ENCODE measurements around the gene MRPL48. TPM values are rescaled to one million over a fixed set of nuclear protein-coding genes. Genes with fewer than 3 reads are reported as not detected.
"Not testable (repeated sequence)": the region's sequence is repeated elsewhere in the genome, so short reads cannot be mapped to it uniquely, and the experiment has no call there.

Gene MRPL48
- total and polyA plus RNA-seq, 12 donors, result 13.6 to 75.3 (median 32.0) TPM

- Histone ChIP-seq H3K27ac (no peak overlapping the region), H3K4me3 (no peak overlapping the region), H3K4me1 (replicated peaks in 1 of 2) (peaks cover 14 to 29% of the 10 kb centered on the region in 2 donors), H3K27me3 (no peaks in the 10 kb centered on the region), H3K9me3 (replicated peaks in 1 of 3) (no peaks in the 10 kb centered on the region), H3K36me3 (replicated peaks in 1 of 2) (no peaks in the 10 kb centered on the region)
- intact Hi-C loops (cut with DNase I), result no loop called here
- no peak for DNase-seq
- TF ChIP-seq POLR2A (IDR thresholded peaks at IDR 0.05) (no peak), CTCF (IDR thresholded peaks at IDR 0.05) (no peak)
- 50 to 84% (median 73%) methylated on average over 1 of the region's 1 CpG for WGBS, 4 donors
Observed at GRCh38 chr11:73878771-73879170, 91.1 kb downstream of the MRPL48 start.

GRCh38 chr11:73880449-73880848 is 92.8 kb downstream of the MRPL48 start:
- intact Hi-C loops (cut with DNase I); H3K27ac ChIP-seq; H3K36me3 ChIP-seq (replicated peaks in 1 of 2); H3K9me3 ChIP-seq (replicated peaks in 1 of 3); H3K27me3 ChIP-seq; H3K4me3 ChIP-seq: not testable (repeated sequence)
- peaks cover 14 to 20% of the 10 kb centered on the region in 2 donors for H3K4me1 ChIP-seq (replicated peaks in 1 of 2)
- DNase-seq, result peak in 6 of 7 donors; percentile 40 to 74 (median 68)
- WGBS, 4 donors, result 62 to 82% (median 74%) methylated on average over 10 of the region's 10 CpGs

- Histone ChIP-seq H3K4me1 (replicated peaks in 1 of 2) (peaks cover under 1 to 1% of the 10 kb centered on the region in 2 donors), H3K36me3 (replicated peaks in 1 of 2) (no peaks in the 10 kb centered on the region), H3K9me3 (replicated peaks in 1 of 3) (no peaks in the 10 kb centered on the region), H3K4me3 (no peak overlapping the region), H3K27me3 (no peaks in the 10 kb centered on the region), H3K27ac (no peak overlapping the region)
- intact Hi-C loops (cut with DNase I), result no loop called here
- no peak for DNase-seq
- 80 to 95% (median 90%) methylated on average over 2 of the region's 2 CpGs for WGBS, 4 donors
- TF ChIP-seq POLR2A (IDR thresholded peaks at IDR 0.05) (no peak), CTCF (IDR thresholded peaks at IDR 0.05) (no peak)
Observed at GRCh38 chr11:73883856-73884255, 96.2 kb downstream of the MRPL48 start.

- no peaks in the 10 kb centered on the region for H3K27me3 ChIP-seq
- H3K36me3 ChIP-seq (replicated peaks in 1 of 2), result peaks cover 0 to 12% of the 10 kb centered on the region in 2 donors
- H3K27ac ChIP-seq, result peak overlapping the region in 1 of 5 donors; percentile 6
- 95 to 97% (median 96%) methylated on average over 3 of the region's 3 CpGs for WGBS, 4 donors
- H3K4me1 ChIP-seq (replicated peaks in 1 of 2), result peaks cover 3 to 10% of the 10 kb centered on the region in 2 donors
- no peaks in the 10 kb centered on the region for H3K9me3 ChIP-seq (replicated peaks in 1 of 3)
- no peak for TF ChIP-seq CTCF (IDR thresholded peaks at IDR 0.05)
- TF ChIP-seq POLR2A (IDR thresholded peaks at IDR 0.05), result no peak
- intact Hi-C loops (cut with DNase I), result no loop called here
- DNase-seq, result no peak
- H3K4me3 ChIP-seq, result no peak overlapping the region
Observed at GRCh38 chr11:73888244-73888643, 100.6 kb downstream of the MRPL48 start.

GRCh38 chr11:73889019-73889418 is 101.3 kb downstream of the MRPL48 start:
- Histone ChIP-seq H3K4me3 (no peak overlapping the region), H3K9me3 (replicated peaks in 1 of 3) (no peaks in the 10 kb centered on the region), H3K27ac (peak overlapping the region in 3 of 5 donors; percentile 6 to 31 (median 9)), H3K36me3 (replicated peaks in 1 of 2) (peaks cover 0 to 16% of the 10 kb centered on the region in 2 donors), H3K27me3 (no peaks in the 10 kb centered on the region), H3K4me1 (replicated peaks in 1 of 2) (peaks cover 3 to 10% of the 10 kb centered on the region in 2 donors)
- no peak for DNase-seq
- intact Hi-C loops (cut with DNase I), result no loop called here
- 44 to 77% (median 55%) methylated on average over 1 of the region's 1 CpG for WGBS, 4 donors
- TF ChIP-seq CTCF (IDR thresholded peaks at IDR 0.05) (no peak), POLR2A (IDR thresholded peaks at IDR 0.05) (no peak)
